Activated CD4-positive, alpha-beta T cell treated with anti-CD3 and anti-CD28 coated beads for 36 hours (primary cell): ENCODE data around the gene CORO2A. TPM values are rescaled to one million over a fixed set of nuclear protein-coding genes. Genes with fewer than 3 reads are reported as not detected.
"Not testable (repeated sequence)": the region's sequence is repeated elsewhere in the genome, so short reads cannot be mapped to it uniquely, and the experiment has no call there.

Source experiments
- ATAC-seq: fragments of 200-7000 bp; cut with Tn5 transposase; one replicate; pipeline ENCODE4 v1.10.0; 2021; ENCODE audit warnings: mild to moderate bottlenecking, moderate library complexity
- CTCF ChIA-PET: fragments of 350-600 bp; sonication (Branson Sonifier 250); formaldehyde crosslinking; loops from one replicate; lab custom pipeline; 2021; ENCODE audit warnings: antibody characterized with exemption; lab: Charles Lee
- POLR2A ChIA-PET: fragments of 350-600 bp; sonication (Branson Sonifier 250); formaldehyde crosslinking; loops from one replicate; lab custom pipeline; 2021; ENCODE audit warnings: antibody characterized with exemption, inconsistent platforms; lab: Charles Lee
- DNase-seq: peaks from one replicate; pipeline ENCODE4 v3.0.0-alpha.2; 2020
- H3K27ac Mint-ChIP-seq: one replicate; pipeline ENCODE4 v1.8.0; 2021; ENCODE audit warnings: mixed read lengths
- H3K27me3 Mint-ChIP-seq: one replicate; pipeline ENCODE4 v1.8.0; 2021; ENCODE audit warnings: mixed read lengths
- H3K36me3 Mint-ChIP-seq: one replicate; pipeline ENCODE4 v1.8.0; 2021; ENCODE audit warnings: low read depth, mixed read lengths
- H3K4me1 Mint-ChIP-seq: one replicate; pipeline ENCODE4 v1.8.0; 2021; ENCODE audit warnings: mixed read lengths
- H3K4me3 Mint-ChIP-seq: one replicate; pipeline ENCODE4 v1.8.0; 2021; ENCODE audit warnings: mild to moderate bottlenecking, moderate library complexity, mixed read lengths
- H3K9me3 Mint-ChIP-seq: one replicate; pipeline ENCODE4 v1.8.0; 2021; ENCODE audit warnings: low read depth, mixed read lengths
- intact Hi-C, 2 experiments: fragments of 100-400 bp; cut with DNase I in 1 of 2; cut with micrococcal nuclease in 1 of 2; formaldehyde crosslinking; loops; one replicate each; pipeline versions ENCODE4 v1.14.2 to v1.15.1; 2022 to 2024; cut with DNase I, micrococcal nuclease
- total RNA-seq, 2 experiments: library from RNA; stranded (reverse); gene quantifications; one replicate each; pipeline ENCODE4 v1.2.3, GENCODE V29; 2021

The CORO2A gene
- total RNA-seq, 2 experiments from 2014 or later, result 9.7 to 10.3 TPM

- intact Hi-C loops, result loop anchor here in 1 of 2 experiments (5.0 kb wide), 1 partner anchor 109 kb away; the partner anchor contains the start of gene CORO2A
- Mint-ChIP-seq H3K27ac (peak overlapping the region; percentile 85), H3K4me1 (peaks cover 34% of the 10 kb centered on the region), H3K4me3 (no peak overlapping the region), H3K9me3 (no peaks in the 10 kb centered on the region), H3K36me3 (peaks cover 53% of the 10 kb centered on the region), H3K27me3 (no peaks in the 10 kb centered on the region)
- no peak for ATAC-seq
- CTCF ChIA-PET, result interaction anchor here (0.6 to 1.1 kb wide), 2 partner anchors 174 to 708 kb away, joined by 3 read pairs; no protein-coding TSS in a partner anchor
- no peak for DNase-seq
- POLR2A ChIA-PET, result no interaction called here
Measured at GRCh38 chr9:98083566-98084183, 108.8 kb downstream of the CORO2A start.

GRCh38 chr9:98083061-98083501 is 109.4 kb downstream of the CORO2A start:
- no peaks in the 10 kb centered on the region for H3K9me3 Mint-ChIP-seq
- ChIA-PET POLR2A (no interaction called here), CTCF (interaction anchor here (0.6 to 1.2 kb wide), 3 partner anchors 18 to 709 kb away, joined by 3 read pairs; no protein-coding TSS in a partner anchor)
- no peaks in the 10 kb centered on the region for H3K27me3 Mint-ChIP-seq
- peaks cover 56% of the 10 kb centered on the region for H3K36me3 Mint-ChIP-seq
- peak overlapping the region; percentile 85 for H3K27ac Mint-ChIP-seq
- H3K4me1 Mint-ChIP-seq, result peaks cover 33% of the 10 kb centered on the region
- no peak for DNase-seq
- no peak for ATAC-seq
- no peak overlapping the region for H3K4me3 Mint-ChIP-seq
- intact Hi-C loops, result loop anchor here in 1 of 2 experiments (5.0 kb wide), 1 partner anchor 109 kb away; the partner anchor contains the start of gene CORO2A

GRCh38 chr9:98081477-98082219 is 110.8 kb downstream of the CORO2A start:
- Mint-ChIP-seq H3K9me3 (no peaks in the 10 kb centered on the region), H3K27ac (peak overlapping the region; percentile 85), H3K4me1 (peaks cover 36% of the 10 kb centered on the region), H3K36me3 (peaks cover 58% of the 10 kb centered on the region), H3K4me3 (no peak overlapping the region), H3K27me3 (no peaks in the 10 kb centered on the region)
- ChIA-PET CTCF (interaction anchor here (1.2 kb wide), 2 partner anchors 16 to 20 kb away, joined by 3 read pairs; no protein-coding TSS in a partner anchor), POLR2A (interaction anchor here (1.0 kb wide), 1 partner anchor 19 kb away, joined by 3 read pairs; no protein-coding TSS in a partner anchor)
- intact Hi-C loops, result loop anchor here in 1 of 2 experiments (5.0 kb wide), 1 partner anchor 111 kb away; the partner anchor contains the start of gene CORO2A
- DNase-seq, result peak; percentile 78
- peak; percentile 91 for ATAC-seq

GRCh38 chr9:98080780-98081179 is 111.7 kb downstream of the CORO2A start:
- intact Hi-C loops, result loop anchor here in 1 of 2 experiments (5.0 kb wide), 1 partner anchor 112 kb away; the partner anchor contains the start of gene CORO2A
- ChIA-PET CTCF (interaction anchor here (1.9 kb wide), 1 partner anchor 9 kb away, joined by 5 read pairs; no protein-coding TSS in a partner anchor), POLR2A (no interaction called here)
- H3K9me3 Mint-ChIP-seq, result no peaks in the 10 kb centered on the region
- ATAC-seq, result no peak
- peaks cover 43% of the 10 kb centered on the region for H3K4me1 Mint-ChIP-seq
- H3K4me3 Mint-ChIP-seq, result no peak overlapping the region
- peak overlapping the region; percentile 85 for H3K27ac Mint-ChIP-seq
- peaks cover 56% of the 10 kb centered on the region for H3K36me3 Mint-ChIP-seq
- no peaks in the 10 kb centered on the region for H3K27me3 Mint-ChIP-seq
- DNase-seq, result no peak

- no peak for DNase-seq
- H3K27me3 Mint-ChIP-seq, result no peaks in the 10 kb centered on the region
- H3K9me3 Mint-ChIP-seq, result no peaks in the 10 kb centered on the region
- H3K36me3 Mint-ChIP-seq, result peaks cover 56% of the 10 kb centered on the region
- peaks cover 47% of the 10 kb centered on the region for H3K4me1 Mint-ChIP-seq
- ChIA-PET CTCF (interaction anchor here (0.9 to 1.9 kb wide), 2 partner anchors 9 to 11 kb away, joined by 3 to 5 read pairs; no protein-coding TSS in a partner anchor), POLR2A (no interaction called here)
- peak overlapping the region; percentile 13 for H3K27ac Mint-ChIP-seq
- intact Hi-C loops, result loop anchor here in 1 of 2 experiments (5.0 kb wide), 1 partner anchor 112 kb away; the partner anchor contains the start of gene CORO2A
- ATAC-seq, result no peak
- no peak overlapping the region for H3K4me3 Mint-ChIP-seq
Measured at GRCh38 chr9:98080326-98080725, 112.1 kb downstream of the CORO2A start.

- no peaks in the 10 kb centered on the region for H3K27me3 Mint-ChIP-seq
- peaks cover 59% of the 10 kb centered on the region for H3K4me1 Mint-ChIP-seq
- intact Hi-C loops, result loop anchor here in 1 of 2 experiments (10.0 kb wide), 1 partner anchor 696 kb away; no protein-coding TSS in a partner anchor
- CTCF ChIA-PET, result interaction anchor here (1.1 to 1.2 kb wide), 2 partner anchors 81 to 714 kb away, joined by 3 read pairs; no protein-coding TSS in a partner anchor
- peaks cover 54% of the 10 kb centered on the region for H3K36me3 Mint-ChIP-seq
- H3K27ac Mint-ChIP-seq, result peak overlapping the region; percentile 16
- H3K4me3 Mint-ChIP-seq, result no peak overlapping the region
- no peaks in the 10 kb centered on the region for H3K9me3 Mint-ChIP-seq
- POLR2A ChIA-PET, result no interaction called here
- no peak for ATAC-seq
- DNase-seq, result no peak
Measured at GRCh38 chr9:98078895-98079294, 113.5 kb downstream of the CORO2A start.

GRCh38 chr9:98076514-98076890 is 115.9 kb downstream of the CORO2A start:
- intact Hi-C loops, result loop anchor here in 1 of 2 experiments (10.0 kb wide), 1 partner anchor 698 kb away; no protein-coding TSS in a partner anchor
- Mint-ChIP-seq H3K36me3 (peaks cover 30% of the 10 kb centered on the region), H3K27ac (peak overlapping the region; percentile 90), H3K4me1 (peaks cover 40% of the 10 kb centered on the region)
- H3K4me3 Mint-ChIP-seq, DNase-seq, H3K27me3 Mint-ChIP-seq, ATAC-seq, POLR2A ChIA-PET, H3K9me3 Mint-ChIP-seq: not testable (repeated sequence)
- CTCF ChIA-PET, result interaction anchor here (0.6 to 0.8 kb wide), 3 partner anchors 22 to 140 kb away, joined by 3 to 4 read pairs (median 3); no protein-coding TSS in a partner anchor

GRCh38 chr9:98075332-98075805 is 117.1 kb downstream of the CORO2A start:
- H3K4me1 Mint-ChIP-seq, result peaks cover 34% of the 10 kb centered on the region
- intact Hi-C loops, result loop anchor here (1.0 to 10.0 kb wide), 11 partner anchors 19 to 699 kb away; partner anchors contain the start of genes NANS (in 2 of the 2), CORO2A (in 1 of the 2), TBC1D2 (in 1 of the 2) and TRIM14 (in 1 of the 2)
- POLR2A ChIA-PET, result no interaction called here
- H3K4me3 Mint-ChIP-seq, result peak overlapping the region; percentile 51
- DNase-seq (peak; percentile 51), ATAC-seq (peak; percentile 89)
- H3K9me3 Mint-ChIP-seq, result no peaks in the 10 kb centered on the region
- CTCF ChIA-PET, result interaction anchor here (0.6 to 2.8 kb wide), 8 partner anchors 12 to 932 kb away, joined by 3 to 16 read pairs (median 4); no protein-coding TSS in a partner anchor
- H3K36me3 Mint-ChIP-seq, result peaks cover 20% of the 10 kb centered on the region
- peak overlapping the region; percentile 90 for H3K27ac Mint-ChIP-seq
- no peaks in the 10 kb centered on the region for H3K27me3 Mint-ChIP-seq

GRCh38 chr9:98074115-98074990 is 118.1 kb downstream of the CORO2A start:
- Mint-ChIP-seq H3K9me3 (no peaks in the 10 kb centered on the region), H3K27me3 (no peaks in the 10 kb centered on the region), H3K4me1 (peaks cover 34% of the 10 kb centered on the region), H3K27ac (peak overlapping the region; percentile 90), H3K4me3 (no peak overlapping the region), H3K36me3 (peaks cover 15% of the 10 kb centered on the region)
- DNase-seq, result peak; percentile 81
- intact Hi-C loops, result loop anchor here (1.0 to 10.0 kb wide), 7 partner anchors 18 to 700 kb away; partner anchors contain the start of genes NANS (in 1 of the 2) and TRIM14 (in 1 of the 2)
- CTCF ChIA-PET, result interaction anchor here (0.6 to 2.8 kb wide), 22 partner anchors 11 to 1086 kb away, joined by 3 to 16 read pairs (median 4); no protein-coding TSS in a partner anchor
- no peak for ATAC-seq
- POLR2A ChIA-PET, result interaction anchor here (0.7 to 1.0 kb wide), 2 partner anchors 24 to 182 kb away, joined by 3 read pairs; partner anchors contain the start of gene TBC1D2
